ENCODE data around the gene ACSS1.

Gene ACSS1

DNA sequence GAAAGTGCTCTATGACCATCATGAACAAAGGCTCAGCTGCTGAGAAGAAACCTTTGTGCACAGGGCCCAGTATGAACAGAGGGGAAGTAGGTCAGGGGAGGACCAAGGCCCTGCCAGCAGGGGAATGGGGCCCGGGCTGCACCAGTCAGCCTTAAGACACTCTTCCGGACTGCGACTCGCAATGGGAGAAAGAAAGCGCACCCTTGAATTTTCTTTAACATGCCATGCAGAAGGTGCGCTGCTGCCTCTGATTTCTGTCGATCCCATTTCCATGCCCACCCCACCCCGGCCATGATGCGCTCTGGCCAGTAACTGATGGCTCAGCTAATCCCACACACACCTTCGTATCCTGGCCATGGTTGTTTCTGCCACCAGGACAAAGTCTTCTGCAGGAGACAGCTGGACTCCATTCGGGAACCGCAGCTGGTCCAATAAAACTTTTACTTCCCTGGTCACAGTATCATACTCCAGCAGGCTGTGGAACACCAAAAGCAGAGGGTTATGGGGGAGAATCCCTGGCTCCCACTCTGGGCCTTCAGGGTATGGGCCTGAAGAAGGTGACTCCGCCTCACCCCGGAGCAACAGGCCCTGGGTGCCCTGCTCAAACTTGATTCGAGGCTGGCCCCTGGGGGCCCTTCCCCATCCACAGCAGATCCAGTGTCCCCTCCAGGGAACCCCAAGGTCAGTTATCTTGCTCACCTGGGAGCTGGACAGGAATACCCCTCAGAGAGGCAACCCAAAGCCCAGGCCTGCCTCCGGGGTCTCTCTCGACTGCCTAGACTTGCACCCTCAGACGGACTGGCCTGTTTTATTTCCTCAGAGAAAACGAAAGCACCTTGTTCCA lies 88.5 kb downstream of the ACSS1 start:
- TF ChIP-seq, protein P1, sequence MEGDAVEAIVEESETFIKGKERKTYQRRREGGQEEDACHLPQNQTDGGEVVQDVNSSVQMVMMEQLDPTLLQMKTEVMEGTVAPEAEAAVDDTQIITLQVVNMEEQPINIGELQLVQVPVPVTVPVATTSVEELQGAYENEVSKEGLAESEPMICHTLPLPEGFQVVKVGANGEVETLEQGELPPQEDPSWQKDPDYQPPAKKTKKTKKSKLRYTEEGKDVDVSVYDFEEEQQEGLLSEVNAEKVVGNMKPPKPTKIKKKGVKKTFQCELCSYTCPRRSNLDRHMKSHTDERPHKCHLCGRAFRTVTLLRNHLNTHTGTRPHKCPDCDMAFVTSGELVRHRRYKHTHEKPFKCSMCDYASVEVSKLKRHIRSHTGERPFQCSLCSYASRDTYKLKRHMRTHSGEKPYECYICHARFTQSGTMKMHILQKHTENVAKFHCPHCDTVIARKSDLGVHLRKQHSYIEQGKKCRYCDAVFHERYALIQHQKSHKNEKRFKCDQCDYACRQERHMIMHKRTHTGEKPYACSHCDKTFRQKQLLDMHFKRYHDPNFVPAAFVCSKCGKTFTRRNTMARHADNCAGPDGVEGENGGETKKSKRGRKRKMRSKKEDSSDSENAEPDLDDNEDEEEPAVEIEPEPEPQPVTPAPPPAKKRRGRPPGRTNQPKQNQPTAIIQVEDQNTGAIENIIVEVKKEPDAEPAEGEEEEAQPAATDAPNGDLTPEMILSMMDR (conservative IDR thresholded peaks at IDR 0.05) = no peak
- no peak for TF ChIP-seq ZFX (IDR thresholded peaks at IDR 0.05)

DNA sequence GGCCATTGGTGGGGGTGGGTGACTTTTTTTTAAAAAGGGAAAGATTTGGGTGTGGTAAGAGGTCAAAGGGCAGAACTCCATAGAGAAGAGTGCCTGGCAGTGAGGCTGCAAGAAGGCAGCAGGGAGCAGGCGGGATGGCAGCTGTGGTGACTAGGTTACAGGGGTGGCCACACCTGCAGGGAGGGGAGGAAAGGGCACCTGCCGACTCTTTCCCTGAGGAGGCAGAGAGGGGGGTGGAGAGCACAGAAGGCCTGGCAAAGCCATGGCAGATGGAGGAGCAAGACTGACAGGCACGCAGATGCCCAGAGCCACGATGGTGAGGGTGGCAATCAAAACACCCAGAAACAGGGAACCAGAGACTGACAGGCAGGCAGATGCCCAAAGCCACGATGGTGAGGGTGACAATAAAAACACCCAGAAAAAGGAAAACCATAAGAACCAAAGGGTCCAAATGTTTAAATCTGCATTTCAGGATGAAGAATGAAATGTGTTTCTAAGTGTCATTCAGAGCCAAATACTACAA lies 89.6 kb downstream of the ACSS1 start:
- TF ChIP-seq, protein P1 (conservative IDR thresholded peaks at IDR 0.05) = no peak
- TF ChIP-seq ZFX (IDR thresholded peaks at IDR 0.05) = no peak
- H3K27ac ChIP-seq = no peak overlapping the region

More for the DNA sequence above, 88.5 kb downstream of the ACSS1 start:
- H3K27ac ChIP-seq = no peak overlapping the region

DNA sequence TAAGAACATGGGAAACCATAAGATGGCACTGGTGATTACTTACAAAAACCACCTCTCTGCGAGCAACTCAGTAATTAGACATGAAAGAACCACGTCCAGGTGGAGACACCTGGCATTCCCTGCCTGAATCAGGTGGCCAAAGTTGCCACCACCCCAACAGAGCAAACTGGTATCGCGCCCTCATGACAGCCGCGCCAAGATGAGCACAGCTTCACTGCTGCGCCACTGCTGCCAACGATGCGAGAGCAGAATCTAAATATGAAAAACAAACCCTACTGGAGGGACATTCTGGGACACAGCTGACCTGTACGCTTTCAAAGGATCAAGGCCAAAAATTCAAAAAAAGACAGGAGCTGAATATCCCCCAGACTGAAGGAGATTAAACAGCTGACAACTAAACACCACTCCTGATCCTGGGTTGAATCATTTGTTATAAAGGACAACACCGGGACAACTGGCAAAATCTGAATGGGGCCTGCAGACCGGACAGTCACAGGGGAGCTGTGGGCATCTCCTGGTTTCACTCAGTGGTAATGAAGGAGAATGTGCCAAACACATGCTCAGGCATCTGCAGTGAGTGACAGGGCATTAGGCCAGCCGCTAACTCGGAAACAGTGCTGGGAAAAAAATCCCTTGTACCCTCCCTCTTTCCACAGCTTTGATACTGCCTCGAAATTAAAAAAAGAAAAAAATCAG lies 91.5 kb downstream of the ACSS1 start:
- no peak overlapping the region for H3K27ac ChIP-seq
- TF ChIP-seq, protein P1 (conservative IDR thresholded peaks at IDR 0.05) = no peak
- TF ChIP-seq ZFX (IDR thresholded peaks at IDR 0.05) = no peak

DNA sequence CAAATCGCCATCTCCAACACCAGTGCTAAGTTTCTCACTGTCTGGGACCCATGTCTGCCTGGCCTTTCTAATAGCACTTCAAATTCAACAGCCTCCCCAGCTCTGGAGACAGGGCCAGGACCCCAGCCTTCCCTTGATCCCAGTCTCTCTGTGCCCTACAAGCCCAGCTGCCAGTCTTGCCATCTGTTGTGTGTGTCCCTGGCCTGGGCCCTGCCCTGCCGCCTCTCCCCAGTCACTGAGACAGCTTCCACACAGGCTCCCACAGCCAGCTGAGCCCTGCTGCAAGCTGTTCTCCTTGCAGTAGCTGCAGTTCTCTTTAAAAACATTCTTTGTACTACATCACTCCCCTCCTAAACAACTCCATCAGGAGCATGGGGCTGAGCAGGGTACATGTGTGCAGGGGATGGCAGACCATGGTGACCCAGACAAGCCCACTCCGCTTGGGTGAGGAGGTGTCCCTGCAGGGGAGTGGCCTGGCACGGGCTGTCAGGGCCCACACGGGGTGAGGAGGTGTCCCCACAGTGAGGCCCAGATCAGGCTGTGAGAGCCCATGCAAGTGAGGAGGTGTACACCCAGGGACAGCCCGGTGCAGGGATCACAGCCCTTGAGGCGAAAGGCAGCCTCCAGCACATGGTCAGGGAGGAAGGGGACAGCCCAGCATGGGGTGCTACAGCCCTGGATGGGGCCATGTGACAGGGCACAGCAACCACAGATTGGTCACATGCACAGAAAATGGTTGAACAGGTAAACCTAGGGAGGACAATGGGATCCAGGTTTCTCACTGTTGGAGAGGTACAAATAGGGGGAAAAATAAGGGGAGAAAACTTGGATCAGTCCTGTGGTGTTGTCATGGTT lies 92.6 kb downstream of the ACSS1 start:
- TF ChIP-seq ZFX (IDR thresholded peaks at IDR 0.05) = no peak
- TF ChIP-seq, protein P1 (conservative IDR thresholded peaks at IDR 0.05) = no peak
- no peak overlapping the region for H3K27ac ChIP-seq

DNA sequence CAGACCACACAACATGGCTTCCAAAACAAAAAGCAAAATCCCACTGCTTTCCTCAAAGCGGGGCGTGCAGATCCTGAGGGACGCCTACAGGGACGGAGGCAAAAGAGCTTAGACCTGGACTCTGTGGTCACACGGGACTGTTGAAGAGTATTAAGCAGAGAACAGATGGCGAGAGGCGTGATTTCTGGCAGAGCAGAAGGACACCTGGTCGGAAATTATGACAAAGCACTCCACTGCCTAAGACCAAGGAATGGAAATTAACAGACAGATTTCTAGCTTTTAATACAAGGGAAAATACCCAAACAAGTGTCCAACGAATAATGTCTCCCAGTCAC lies 93.5 kb downstream of the ACSS1 start:
- H3K27ac ChIP-seq = no peak overlapping the region
- TF ChIP-seq, protein P1 (conservative IDR thresholded peaks at IDR 0.05) = no peak
- TF ChIP-seq ZFX (IDR thresholded peaks at IDR 0.05) = no peak

DNA sequence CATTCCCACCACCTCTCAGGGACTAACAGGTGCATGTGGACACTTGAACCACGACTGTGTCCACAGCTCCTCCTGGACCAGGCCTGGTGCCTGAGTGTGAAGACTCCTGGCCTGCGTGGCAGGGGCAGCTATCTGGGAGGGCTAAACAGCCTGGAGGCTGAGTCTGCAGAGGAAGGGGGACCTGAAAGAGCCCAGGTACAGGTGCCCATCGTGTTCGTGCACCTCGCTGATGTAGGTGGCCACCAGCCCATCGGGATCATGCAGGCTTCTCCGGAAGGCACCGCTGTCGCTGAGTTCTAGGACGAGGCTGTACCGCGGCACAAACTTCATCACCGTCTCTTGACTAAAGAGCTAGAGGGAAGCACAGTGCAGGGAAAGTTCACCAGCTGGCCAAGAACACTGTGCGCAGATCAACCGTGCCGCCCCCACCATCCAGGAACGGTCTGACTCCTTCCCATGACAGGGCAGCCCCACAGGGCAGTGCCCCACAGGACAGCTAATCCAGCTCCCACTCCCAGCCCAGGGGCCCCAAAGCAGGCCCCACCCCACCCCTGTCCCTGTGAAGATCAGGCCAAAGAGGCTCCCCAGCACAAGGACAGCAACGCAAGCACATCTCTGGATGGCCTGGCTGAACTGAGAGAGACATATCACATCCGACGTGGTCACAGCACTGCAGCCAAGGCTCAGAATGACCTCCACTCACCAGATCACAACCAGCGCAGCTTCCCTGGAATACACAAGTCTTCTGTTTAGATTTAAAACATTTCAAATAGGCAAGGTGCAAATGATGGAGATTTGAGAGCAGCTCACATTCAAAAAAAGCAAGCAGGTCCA lies 94.0 kb downstream of the ACSS1 start:
- no peak overlapping the region for H3K27ac ChIP-seq
- no peak for TF ChIP-seq ZFX (IDR thresholded peaks at IDR 0.05)
- TF ChIP-seq, protein P1 (conservative IDR thresholded peaks at IDR 0.05) = no peak
